Astrocyte of the cerebellum (primary cell): ENCODE measurements around the gene PWP1.

ENCODE experiments used
- DNase-seq: peaks from one replicate; pipeline ENCODE4 v3.0.0-alpha.2; 2011; ENCODE audit warnings: low read depth
- H3K4me3 ChIP-seq: 2 replicates; pipeline ENCODE4 v1.5.1; 2011; ENCODE audit warnings: mild to moderate bottlenecking, low read depth, low read length, moderate library complexity
- in situ Hi-C: cut with HindIII; loops from 2 replicates; pipeline ENCODE4 v1.10.0; 2017; ENCODE audit warnings: low sequenced_read_pairs
- TF ChIP-seq, protein P1 (sequence below): IDR thresholded peaks from 2 replicates; pipeline ENCODE4 v1.5.1; 2012; ENCODE audit warnings: low read length, low read depth, moderate library complexity, mild to moderate bottlenecking; ENCODE audit errors: missing control alignments

PWP1 gene

DNA sequence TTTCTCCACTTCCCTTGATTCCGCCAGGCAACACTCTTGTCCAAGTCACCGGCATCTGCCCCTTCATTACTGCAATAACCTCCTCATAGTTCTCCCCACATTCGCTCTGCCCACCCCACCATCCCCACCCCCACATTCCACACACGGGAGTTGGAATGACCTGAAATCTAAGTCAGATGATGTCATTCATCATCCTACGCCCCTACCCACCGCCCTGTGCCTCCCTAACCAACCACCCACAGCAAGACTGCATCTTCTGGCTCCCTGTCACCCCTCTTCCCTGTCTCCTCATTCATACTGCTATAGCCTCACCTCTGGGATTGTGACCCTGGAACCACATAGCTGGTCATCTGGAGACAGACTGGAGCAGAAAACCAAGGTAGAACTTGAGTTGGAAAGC lies 7.9 kb upstream of the PWP1 start:
- TF ChIP-seq, protein P1, sequence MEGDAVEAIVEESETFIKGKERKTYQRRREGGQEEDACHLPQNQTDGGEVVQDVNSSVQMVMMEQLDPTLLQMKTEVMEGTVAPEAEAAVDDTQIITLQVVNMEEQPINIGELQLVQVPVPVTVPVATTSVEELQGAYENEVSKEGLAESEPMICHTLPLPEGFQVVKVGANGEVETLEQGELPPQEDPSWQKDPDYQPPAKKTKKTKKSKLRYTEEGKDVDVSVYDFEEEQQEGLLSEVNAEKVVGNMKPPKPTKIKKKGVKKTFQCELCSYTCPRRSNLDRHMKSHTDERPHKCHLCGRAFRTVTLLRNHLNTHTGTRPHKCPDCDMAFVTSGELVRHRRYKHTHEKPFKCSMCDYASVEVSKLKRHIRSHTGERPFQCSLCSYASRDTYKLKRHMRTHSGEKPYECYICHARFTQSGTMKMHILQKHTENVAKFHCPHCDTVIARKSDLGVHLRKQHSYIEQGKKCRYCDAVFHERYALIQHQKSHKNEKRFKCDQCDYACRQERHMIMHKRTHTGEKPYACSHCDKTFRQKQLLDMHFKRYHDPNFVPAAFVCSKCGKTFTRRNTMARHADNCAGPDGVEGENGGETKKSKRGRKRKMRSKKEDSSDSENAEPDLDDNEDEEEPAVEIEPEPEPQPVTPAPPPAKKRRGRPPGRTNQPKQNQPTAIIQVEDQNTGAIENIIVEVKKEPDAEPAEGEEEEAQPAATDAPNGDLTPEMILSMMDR, result no peak
- DNase-seq, result no peak
- no peak overlapping the region for H3K4me3 ChIP-seq
- in situ Hi-C loops, result no loop called here

DNA sequence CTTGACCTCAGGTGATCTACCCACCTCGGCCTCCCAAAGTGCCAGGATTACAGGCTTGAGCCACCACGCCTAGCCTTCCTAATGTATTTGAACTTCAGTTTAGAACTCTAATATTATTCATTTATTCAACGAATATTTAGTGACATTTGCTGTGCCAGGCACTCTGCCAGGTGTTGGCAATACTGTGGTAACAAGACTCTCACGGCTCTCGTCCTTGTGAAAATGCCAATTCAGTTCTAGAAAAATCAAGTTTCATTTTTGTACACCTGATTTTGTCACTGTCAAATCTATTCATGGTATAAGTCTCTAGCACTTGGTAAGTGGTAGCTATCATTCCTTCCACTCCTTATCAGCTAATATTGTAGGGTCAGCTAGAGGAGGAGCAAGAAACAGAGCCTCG lies 6.3 kb upstream of the PWP1 start:
- in situ Hi-C loops, result no loop called here
- TF ChIP-seq, protein P1, result no peak

GRCh38 chr12:107681455-107681835 lies 4.2 kb upstream of the PWP1 start:
- in situ Hi-C loops, result no loop called here
- no peak overlapping the region for H3K4me3 ChIP-seq
- DNase-seq, result no peak
- TF ChIP-seq, protein P1, result no peak

More for the DNA sequence above, 6.3 kb upstream of the PWP1 start:
- no peak overlapping the region for H3K4me3 ChIP-seq
- DNase-seq, result no peak

- DNase-seq, result no peak
- in situ Hi-C loops, result no loop called here
- no peak overlapping the region for H3K4me3 ChIP-seq
- TF ChIP-seq, protein P1, result no peak
Measured at GRCh38 chr12:107681836-107682820, 3.5 kb upstream of the PWP1 start.

GRCh38 chr12:107684029-107684795 lies 1.4 kb upstream of the PWP1 start:
- DNase-seq, result no peak
- in situ Hi-C loops, result no loop called here
- peak overlapping the region; percentile 99 for H3K4me3 ChIP-seq
- TF ChIP-seq, protein P1, result no peak

DNA sequence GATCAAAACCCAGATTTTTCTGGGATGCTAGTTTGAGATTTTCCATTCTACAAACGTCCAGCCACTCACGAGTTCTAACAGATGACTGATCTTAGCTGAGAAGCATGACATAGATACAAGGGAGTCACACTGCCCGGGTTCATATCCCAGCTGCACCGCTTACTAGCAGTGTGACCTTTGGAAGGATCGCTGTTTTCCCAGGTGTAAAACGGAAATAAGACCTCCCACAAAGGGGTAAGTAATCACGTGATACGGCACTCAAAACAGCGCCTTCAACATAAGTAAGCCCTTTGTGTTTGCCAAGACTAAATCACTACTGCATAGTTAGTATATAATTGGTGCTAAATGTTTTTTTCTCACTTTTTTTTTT lies 624 bp upstream of the PWP1 start:
- TF ChIP-seq, protein P1, result no peak
- in situ Hi-C loops, result loop anchor here (5.0 kb wide), 1 partner anchor 57 kb away; no protein-coding TSS in a partner anchor
- no peak for DNase-seq
- peak overlapping the region; percentile 99 for H3K4me3 ChIP-seq
